ENCODE data around the gene GALNT1. TPM values are rescaled to one million over a fixed set of nuclear protein-coding genes. Genes with fewer than 3 reads are reported as not detected.

The GALNT1 gene
- total RNA-seq, 1 experiment from 2014 or later: 80.1 TPM

DNA sequence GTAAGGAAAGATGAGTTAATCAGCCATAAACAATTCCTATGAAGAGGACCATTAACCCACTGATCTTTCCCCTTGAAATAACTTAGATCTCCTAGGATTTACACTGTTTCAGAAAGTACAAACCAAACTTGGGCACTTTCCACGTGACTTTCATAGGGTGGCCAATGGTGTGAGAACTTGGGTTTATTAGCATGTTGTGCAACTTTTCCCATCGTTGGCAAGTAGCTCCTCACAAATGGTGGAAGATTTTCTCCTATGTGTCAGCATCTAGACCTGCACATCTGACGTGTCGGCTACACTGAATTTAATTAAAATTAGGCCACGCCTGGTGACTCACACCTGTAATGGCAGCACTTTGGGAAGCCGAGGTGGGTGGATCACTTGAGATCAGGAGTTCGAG is 116.3 kb downstream of the GALNT1 start:
- no peaks in the 10 kb centered on the region for H3K4me1 Mint-ChIP-seq
- H3K27me3 Mint-ChIP-seq (ENCODE audit: low read depth): no peaks in the 10 kb centered on the region
- ChIA-PET POLR2A (no interaction called here), CTCF (interaction anchor here (2.6 kb wide), 1 partner anchor 252 kb away, joined by 7 read pairs; no protein-coding TSS in a partner anchor)
- H3K36me3 Mint-ChIP-seq: no peaks in the 10 kb centered on the region
- no peaks in the 10 kb centered on the region for H3K9me3 Mint-ChIP-seq
- H3K27ac Mint-ChIP-seq: no peak overlapping the region
- DNase-seq (ENCODE audit: low spot score) (no peak), ATAC-seq (no peak)
- TF ChIP-seq, protein P1, sequence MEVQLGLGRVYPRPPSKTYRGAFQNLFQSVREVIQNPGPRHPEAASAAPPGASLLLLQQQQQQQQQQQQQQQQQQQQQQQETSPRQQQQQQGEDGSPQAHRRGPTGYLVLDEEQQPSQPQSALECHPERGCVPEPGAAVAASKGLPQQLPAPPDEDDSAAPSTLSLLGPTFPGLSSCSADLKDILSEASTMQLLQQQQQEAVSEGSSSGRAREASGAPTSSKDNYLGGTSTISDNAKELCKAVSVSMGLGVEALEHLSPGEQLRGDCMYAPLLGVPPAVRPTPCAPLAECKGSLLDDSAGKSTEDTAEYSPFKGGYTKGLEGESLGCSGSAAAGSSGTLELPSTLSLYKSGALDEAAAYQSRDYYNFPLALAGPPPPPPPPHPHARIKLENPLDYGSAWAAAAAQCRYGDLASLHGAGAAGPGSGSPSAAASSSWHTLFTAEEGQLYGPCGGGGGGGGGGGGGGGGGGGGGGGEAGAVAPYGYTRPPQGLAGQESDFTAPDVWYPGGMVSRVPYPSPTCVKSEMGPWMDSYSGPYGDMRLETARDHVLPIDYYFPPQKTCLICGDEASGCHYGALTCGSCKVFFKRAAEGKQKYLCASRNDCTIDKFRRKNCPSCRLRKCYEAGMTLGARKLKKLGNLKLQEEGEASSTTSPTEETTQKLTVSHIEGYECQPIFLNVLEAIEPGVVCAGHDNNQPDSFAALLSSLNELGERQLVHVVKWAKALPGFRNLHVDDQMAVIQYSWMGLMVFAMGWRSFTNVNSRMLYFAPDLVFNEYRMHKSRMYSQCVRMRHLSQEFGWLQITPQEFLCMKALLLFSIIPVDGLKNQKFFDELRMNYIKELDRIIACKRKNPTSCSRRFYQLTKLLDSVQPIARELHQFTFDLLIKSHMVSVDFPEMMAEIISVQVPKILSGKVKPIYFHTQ (CRISPR knock-in tag; IDR thresholded peaks at IDR 0.05): no peak
- TF ChIP-seq ZNF219 (CRISPR knock-in tag; IDR thresholded peaks at IDR 0.05; ENCODE audit: borderline replicate concordance): no peak
- TF ChIP-seq NFATC4 (CRISPR knock-in tag; IDR thresholded peaks at IDR 0.05): no peak
- no peak for TF ChIP-seq RORB (CRISPR knock-in tag; IDR thresholded peaks at IDR 0.05)
- TF ChIP-seq SMAD3 (CRISPR knock-in tag; IDR thresholded peaks at IDR 0.05; ENCODE audit: borderline replicate concordance): no peak
- TF ChIP-seq, protein P2, sequence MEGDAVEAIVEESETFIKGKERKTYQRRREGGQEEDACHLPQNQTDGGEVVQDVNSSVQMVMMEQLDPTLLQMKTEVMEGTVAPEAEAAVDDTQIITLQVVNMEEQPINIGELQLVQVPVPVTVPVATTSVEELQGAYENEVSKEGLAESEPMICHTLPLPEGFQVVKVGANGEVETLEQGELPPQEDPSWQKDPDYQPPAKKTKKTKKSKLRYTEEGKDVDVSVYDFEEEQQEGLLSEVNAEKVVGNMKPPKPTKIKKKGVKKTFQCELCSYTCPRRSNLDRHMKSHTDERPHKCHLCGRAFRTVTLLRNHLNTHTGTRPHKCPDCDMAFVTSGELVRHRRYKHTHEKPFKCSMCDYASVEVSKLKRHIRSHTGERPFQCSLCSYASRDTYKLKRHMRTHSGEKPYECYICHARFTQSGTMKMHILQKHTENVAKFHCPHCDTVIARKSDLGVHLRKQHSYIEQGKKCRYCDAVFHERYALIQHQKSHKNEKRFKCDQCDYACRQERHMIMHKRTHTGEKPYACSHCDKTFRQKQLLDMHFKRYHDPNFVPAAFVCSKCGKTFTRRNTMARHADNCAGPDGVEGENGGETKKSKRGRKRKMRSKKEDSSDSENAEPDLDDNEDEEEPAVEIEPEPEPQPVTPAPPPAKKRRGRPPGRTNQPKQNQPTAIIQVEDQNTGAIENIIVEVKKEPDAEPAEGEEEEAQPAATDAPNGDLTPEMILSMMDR (IDR thresholded peaks at IDR 0.05): no peak
- no peak for TF ChIP-seq ZNF138 (CRISPR knock-in tag; conservative IDR thresholded peaks at IDR 0.05)
- TF ChIP-seq, protein P3, sequence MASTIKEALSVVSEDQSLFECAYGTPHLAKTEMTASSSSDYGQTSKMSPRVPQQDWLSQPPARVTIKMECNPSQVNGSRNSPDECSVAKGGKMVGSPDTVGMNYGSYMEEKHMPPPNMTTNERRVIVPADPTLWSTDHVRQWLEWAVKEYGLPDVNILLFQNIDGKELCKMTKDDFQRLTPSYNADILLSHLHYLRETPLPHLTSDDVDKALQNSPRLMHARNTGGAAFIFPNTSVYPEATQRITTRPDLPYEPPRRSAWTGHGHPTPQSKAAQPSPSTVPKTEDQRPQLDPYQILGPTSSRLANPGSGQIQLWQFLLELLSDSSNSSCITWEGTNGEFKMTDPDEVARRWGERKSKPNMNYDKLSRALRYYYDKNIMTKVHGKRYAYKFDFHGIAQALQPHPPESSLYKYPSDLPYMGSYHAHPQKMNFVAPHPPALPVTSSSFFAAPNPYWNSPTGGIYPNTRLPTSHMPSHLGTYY (CRISPR knock-in tag; IDR thresholded peaks at IDR 0.05): no peak
- no peak for TF ChIP-seq ZNF423 (CRISPR knock-in tag; IDR thresholded peaks at IDR 0.05)
- TF ChIP-seq TP53 (CRISPR knock-in tag; IDR thresholded peaks at IDR 0.05): no peak
- no peak for TF ChIP-seq MYBL2 (CRISPR knock-in tag; IDR thresholded peaks at IDR 0.05)
- TF ChIP-seq ZBTB21 (CRISPR knock-in tag; IDR thresholded peaks at IDR 0.05; ENCODE audit: borderline replicate concordance): no peak
- TF ChIP-seq, protein P4, sequence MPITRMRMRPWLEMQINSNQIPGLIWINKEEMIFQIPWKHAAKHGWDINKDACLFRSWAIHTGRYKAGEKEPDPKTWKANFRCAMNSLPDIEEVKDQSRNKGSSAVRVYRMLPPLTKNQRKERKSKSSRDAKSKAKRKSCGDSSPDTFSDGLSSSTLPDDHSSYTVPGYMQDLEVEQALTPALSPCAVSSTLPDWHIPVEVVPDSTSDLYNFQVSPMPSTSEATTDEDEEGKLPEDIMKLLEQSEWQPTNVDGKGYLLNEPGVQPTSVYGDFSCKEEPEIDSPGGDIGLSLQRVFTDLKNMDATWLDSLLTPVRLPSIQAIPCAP (CRISPR knock-in tag; IDR thresholded peaks at IDR 0.05): no peak
- no peak for TF ChIP-seq ZNF121 (CRISPR knock-in tag; IDR thresholded peaks at IDR 0.05)
- TF ChIP-seq CBFB (CRISPR knock-in tag; IDR thresholded peaks at IDR 0.05; ENCODE audit: low read depth): no peak
- no peak for TF ChIP-seq JUN (CRISPR knock-in tag; IDR thresholded peaks at IDR 0.05)
- TF ChIP-seq SMAD4 (CRISPR knock-in tag; IDR thresholded peaks at IDR 0.05): no peak
- H3K4me3 Mint-ChIP-seq: no peak overlapping the region

DNA sequence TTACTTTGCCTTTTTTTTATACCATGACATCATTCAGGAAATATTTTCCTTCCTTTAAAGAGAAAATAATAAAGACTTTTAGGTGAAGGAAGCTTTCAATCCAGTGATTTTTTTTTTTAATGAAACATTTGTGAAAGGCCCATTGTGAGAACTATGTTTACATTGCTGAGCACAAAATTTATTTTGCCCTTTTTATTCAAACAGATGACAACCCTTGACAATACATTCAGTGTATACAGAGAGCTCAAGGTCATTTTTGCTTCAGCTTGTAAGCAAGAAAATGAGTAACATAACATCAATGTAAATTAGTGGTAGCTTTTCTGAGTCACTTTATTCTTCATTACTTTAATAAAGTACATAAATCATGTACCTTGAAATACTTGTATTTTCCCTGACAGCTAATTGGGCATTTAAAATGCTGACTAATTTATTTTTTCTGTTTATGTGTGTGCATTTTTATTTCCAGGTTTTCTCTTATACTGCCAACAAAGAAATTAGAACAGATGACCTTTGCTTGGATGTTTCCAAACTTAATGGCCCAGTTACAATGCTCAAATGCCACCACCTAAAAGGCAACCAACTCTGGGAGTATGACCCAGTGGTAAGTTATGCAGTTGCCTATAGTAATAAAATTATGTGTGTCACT is 121.6 kb downstream of the GALNT1 start:
- POLR2A ChIA-PET: no interaction called here
- Mint-ChIP-seq H3K9me3 (no peaks in the 10 kb centered on the region), H3K27ac (no peak overlapping the region), H3K4me1 (peaks cover 10% of the 10 kb centered on the region), H3K27me3 (ENCODE audit: low read depth) (no peaks in the 10 kb centered on the region), H3K36me3 (no peaks in the 10 kb centered on the region), H3K4me3 (no peak overlapping the region)
- DNase-seq (ENCODE audit: low spot score): no peak
- CTCF ChIA-PET: no interaction called here
- no peak for ATAC-seq
- TF ChIP-seq ATF1 (CRISPR knock-in tag; IDR thresholded peaks at IDR 0.05) (no peak), ZNF121 (CRISPR knock-in tag; IDR thresholded peaks at IDR 0.05) (no peak), NFATC4 (CRISPR knock-in tag; IDR thresholded peaks at IDR 0.05) (no peak), FOXP1 (CRISPR knock-in tag; IDR thresholded peaks at IDR 0.05; ENCODE audit: borderline replicate concordance) (no peak), PRRX2 (CRISPR knock-in tag; IDR thresholded peaks at IDR 0.05) (no peak), SMAD4 (CRISPR knock-in tag; IDR thresholded peaks at IDR 0.05) (no peak), ZNF263 (CRISPR knock-in tag; IDR thresholded peaks at IDR 0.05; ENCODE audit: low read depth) (no peak)
- TF ChIP-seq, protein P3 (CRISPR knock-in tag; IDR thresholded peaks at IDR 0.05): no peak
- TF ChIP-seq, protein P5, sequence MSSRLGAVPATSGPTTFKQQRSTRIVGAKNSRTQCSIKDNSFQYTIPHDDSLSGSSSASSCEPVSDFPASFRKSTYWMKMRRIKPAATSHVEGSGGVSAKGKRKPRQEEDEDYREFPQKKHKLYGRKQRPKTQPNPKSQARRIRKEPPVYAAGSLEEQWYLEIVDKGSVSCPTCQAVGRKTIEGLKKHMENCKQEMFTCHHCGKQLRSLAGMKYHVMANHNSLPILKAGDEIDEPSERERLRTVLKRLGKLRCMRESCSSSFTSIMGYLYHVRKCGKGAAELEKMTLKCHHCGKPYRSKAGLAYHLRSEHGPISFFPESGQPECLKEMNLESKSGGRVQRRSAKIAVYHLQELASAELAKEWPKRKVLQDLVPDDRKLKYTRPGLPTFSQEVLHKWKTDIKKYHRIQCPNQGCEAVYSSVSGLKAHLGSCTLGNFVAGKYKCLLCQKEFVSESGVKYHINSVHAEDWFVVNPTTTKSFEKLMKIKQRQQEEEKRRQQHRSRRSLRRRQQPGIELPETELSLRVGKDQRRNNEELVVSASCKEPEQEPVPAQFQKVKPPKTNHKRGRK (CRISPR knock-in tag; IDR thresholded peaks at IDR 0.05; ENCODE audit: borderline replicate concordance): no peak

Measured in WTC11 (cell line).